ENCODE results near the gene SERPINE1. TPM values are rescaled to one million over a fixed set of nuclear protein-coding genes. Genes with fewer than 3 reads are reported as not detected.

The SERPINE1 gene
- total and polyA plus RNA-seq, 2 of the 13 experiments (the other 11 are each of a cell fraction or from before 2014, with no cell fraction given) = 21.2 to 1,576 TPM

- TF ChIP-seq SSRP1 (CRISPR knock-in tag; IDR thresholded peaks at IDR 0.05) = no peak; the same call in 1 of the 2 replicates
- TF ChIP-seq ZFP82 (CRISPR knock-in tag; IDR thresholded peaks at IDR 0.05; ENCODE audit: borderline replicate concordance) = peak; percentile 79; the same call in 1 of the 2 replicates
- TF ChIP-seq TAF15 (IDR thresholded peaks at IDR 0.05; ENCODE audit: low read depth, low read length, poor library complexity, severe bottlenecking) = no peak
- TF ChIP-seq E2F2 (CRISPR knock-in tag; IDR thresholded peaks at IDR 0.05; ENCODE audit: borderline replicate concordance) = no peak
- peak; percentile 9; the same call in 1 of the 2 replicates for TF ChIP-seq SMC3 (IDR thresholded peaks at IDR 0.05; ENCODE audit: low read length)
- TF ChIP-seq MAFG (CRISPR knock-in tag; IDR thresholded peaks at IDR 0.05) = no peak
- no peak for TF ChIP-seq ZNF75D (CRISPR knock-in tag; IDR thresholded peaks at IDR 0.05; ENCODE audit: borderline replicate concordance)
- TF ChIP-seq ZFP62 (CRISPR knock-in tag; IDR thresholded peaks at IDR 0.05) = no peak
- TF ChIP-seq GATAD2A (CRISPR knock-in tag; IDR thresholded peaks at IDR 0.05) = peak; percentile 83
- TF ChIP-seq TRIM22 (IDR thresholded peaks at IDR 0.05) = no peak
- no peak for TF ChIP-seq CSRNP1 (CRISPR knock-in tag; IDR thresholded peaks at IDR 0.05)
- TF ChIP-seq ZMYM3 (CRISPR knock-in tag; IDR thresholded peaks at IDR 0.05) = peak; percentile 49; the same call in 1 of the 2 replicates
- no peak for TF ChIP-seq TP53 (CRISPR knock-in tag; conservative IDR thresholded peaks at IDR 0.05)
- 0 out of 2 replicates have a peak, but pooled peaks have one; percentile 12 for TF ChIP-seq TFDP2 (CRISPR knock-in tag; IDR thresholded peaks at IDR 0.05)
- TF ChIP-seq POLR2AphosphoS2 (IDR thresholded peaks at IDR 0.05; ENCODE audit: low read depth, low read length) = no peak
- TF ChIP-seq MEIS1 (CRISPR knock-in tag; IDR thresholded peaks at IDR 0.05; ENCODE audit: borderline replicate concordance) = no peak
- peak; percentile 99 for TF ChIP-seq TEAD3 (CRISPR knock-in tag; optimal IDR thresholded peaks at IDR 0.05; ENCODE audit: borderline replicate concordance)
- TF ChIP-seq REL (CRISPR knock-in tag; conservative IDR thresholded peaks at IDR 0.05) = no peak
- TF ChIP-seq PHF21A (CRISPR knock-in tag; IDR thresholded peaks at IDR 0.05) = peak; percentile 81
- peak; percentile 14 for TF ChIP-seq ZEB1 (IDR thresholded peaks at IDR 0.05; ENCODE audit: insufficient replicate concordance, low read depth)
- TF ChIP-seq TMF1 (CRISPR knock-in tag; IDR thresholded peaks at IDR 0.05; ENCODE audit: low read depth) = no peak
- TF ChIP-seq FUBP1 (CRISPR knock-in tag; IDR thresholded peaks at IDR 0.05; ENCODE audit: borderline replicate concordance) = no peak
Observed at GRCh38 chr7:101121991-101122932, 4.6 kb upstream of the SERPINE1 start (continued).

Measured in HepG2 (cell line).